Neutrophil (primary cell): Measurements from ENCODE around the gene SYT2.
A peak's percentile ranks its signal among the peaks of the same experiment; 100 is the strongest.
"Not testable (repeated sequence)": the region's sequence is repeated elsewhere in the genome, so short reads cannot be mapped to it uniquely, and the experiment has no call there.

Experiments
- H3K27ac ChIP-seq: fragments of 200-600 bp; sonication (generic); 2 replicates; pipeline ENCODE4 v1.5.1; 2016; ENCODE audit warnings: mild to moderate bottlenecking, moderate library complexity
- H3K27me3 ChIP-seq: fragments of 200-600 bp; sonication (generic); 2 replicates; pipeline ENCODE4 v1.6.0; 2016; ENCODE audit warnings: mild to moderate bottlenecking
- H3K36me3 ChIP-seq: fragments of 200-600 bp; sonication (generic); 2 replicates; pipeline ENCODE4 v1.5.1; 2017
- H3K4me1 ChIP-seq, 2 experiments: fragments of 200-600 bp in 1 of 2; sonication (generic) in 1 of 2; 1 replicate in 1 of 2; 2 replicates in 1 of 2; pipeline versions ENCODE4 v1.5.1 to v1.6.1; 2013 to 2016; ENCODE audit warnings: low read depth in 1 of 2, low read length in 1 of 2, mild to moderate bottlenecking in 1 of 2, moderate library complexity in 1 of 2; ENCODE audit not compliant: control insufficient read depth in 1 of 2, insufficient read depth in 1 of 2
- H3K4me3 ChIP-seq, 2 experiments: fragments of 200-600 bp in 1 of 2; sonication (generic) in 1 of 2; 1 replicate in 1 of 2; 2 replicates in 1 of 2; pipeline ENCODE4 v1.5.1; 2013 to 2016; ENCODE audit warnings: low read depth in 1 of 2, low read length in 1 of 2, mild to moderate bottlenecking in 1 of 2, moderate library complexity in 1 of 2
- H3K9me3 ChIP-seq: fragments of 200-600 bp; sonication (generic); 2 replicates; pipeline ENCODE4 v1.5.1; 2016
- CTCF ChIP-seq: fragments of 200-600 bp; sonication (generic); IDR thresholded peaks from 2 replicates; pipeline ENCODE4 v1.5.1; 2016; ENCODE audit warnings: antibody characterized with exemption

SYT2 gene

GRCh38 chr1:202615501-202616354 is 94.5 kb downstream of the SYT2 start:
- TF ChIP-seq CTCF = no peak
- H3K4me3 ChIP-seq = peak overlapping the region in 1 of 2 experiments; percentile 43
- H3K27me3 ChIP-seq = peaks cover 24% of the 10 kb centered on the region
- peak overlapping the region; percentile 68 for H3K27ac ChIP-seq
- no peaks in the 10 kb centered on the region for H3K9me3 ChIP-seq
- H3K36me3 ChIP-seq = no peaks in the 10 kb centered on the region
- H3K4me1 ChIP-seq = peaks cover 31 to 62% of the 10 kb centered on the region in 2 experiments

- H3K36me3 ChIP-seq, H3K9me3 ChIP-seq, H3K4me3 ChIP-seq: not testable (repeated sequence)
- Histone ChIP-seq H3K27ac (peak overlapping the region; percentile 68), H3K27me3 (peaks cover 19% of the 10 kb centered on the region), H3K4me1 (peaks cover 31 to 62% of the 10 kb centered on the region in 2 experiments)
Observed at GRCh38 chr1:202615208-202615500, 95.1 kb downstream of the SYT2 start.

- not testable (repeated sequence) for H3K4me3 ChIP-seq, H3K9me3 ChIP-seq, H3K36me3 ChIP-seq, H3K27ac ChIP-seq
- peaks cover 31 to 62% of the 10 kb centered on the region in 2 experiments for H3K4me1 ChIP-seq
- peaks cover 13% of the 10 kb centered on the region for H3K27me3 ChIP-seq
Observed at GRCh38 chr1:202614363-202615207, 95.7 kb downstream of the SYT2 start.

- Histone ChIP-seq H3K36me3 (peaks cover 1% of the 10 kb centered on the region), H3K4me1 (peaks cover 31 to 61% of the 10 kb centered on the region in 2 experiments), H3K9me3 (no peaks in the 10 kb centered on the region), H3K27me3 (peaks cover 3% of the 10 kb centered on the region), H3K4me3 (no peak overlapping the region), H3K27ac (no peak overlapping the region)
- no peak for TF ChIP-seq CTCF
Observed at GRCh38 chr1:202613571-202613970, 96.7 kb downstream of the SYT2 start.

GRCh38 chr1:202612036-202612435 is 98.2 kb downstream of the SYT2 start:
- H3K9me3 ChIP-seq, H3K27me3 ChIP-seq, H3K4me3 ChIP-seq, H3K27ac ChIP-seq: not testable (repeated sequence)
- H3K36me3 ChIP-seq = peaks cover 12% of the 10 kb centered on the region
- peaks cover 29 to 47% of the 10 kb centered on the region in 2 experiments for H3K4me1 ChIP-seq

- Histone ChIP-seq H3K4me3 (no peak overlapping the region), H3K9me3 (no peaks in the 10 kb centered on the region), H3K36me3 (peaks cover 63% of the 10 kb centered on the region), H3K27me3 (no peaks in the 10 kb centered on the region), H3K4me1 (no peaks in the 10 kb centered on the region), H3K27ac (no peak overlapping the region)
- TF ChIP-seq CTCF = no peak
Observed at GRCh38 chr1:202605515-202605914, 104.7 kb downstream of the SYT2 start.

GRCh38 chr1:202603435-202603834 is 106.8 kb downstream of the SYT2 start:
- Histone ChIP-seq H3K27me3 (no peaks in the 10 kb centered on the region), H3K36me3 (peaks cover 82% of the 10 kb centered on the region), H3K9me3 (no peaks in the 10 kb centered on the region), H3K4me1 (no peaks in the 10 kb centered on the region), H3K4me3 (no peak overlapping the region), H3K27ac (no peak overlapping the region)
- no peak for TF ChIP-seq CTCF
